SK-N-SH treated with all-trans-retinoic acid at 6 μM for 48 hours (cell line): Measurements from ENCODE around the gene HAPSTR1.

Source experiments
- ATAC-seq: fragments of 200-7000 bp; cut with Tn5 transposase; 3 replicates; pipeline ENCODE4 v1.9.1; 2020; ENCODE audit warnings: mild to moderate bottlenecking, moderate library complexity
- ARNTL ChIP-seq: fragments of 450-650 bp; formaldehyde crosslinking; IDR thresholded peaks from 2 replicates; pipeline ENCODE4 v1.5.0; 2020; ENCODE audit warnings: low read depth, mild to moderate bottlenecking, moderate library complexity, borderline replicate concordance
- BACH2 ChIP-seq: fragments of 250-450 bp; sonication (Bioruptor Pico); IDR thresholded peaks from 2 replicates; pipeline ENCODE4 v1.9.0; 2021; ENCODE audit warnings: mild to moderate bottlenecking, borderline replicate concordance
- CREB5 ChIP-seq: fragments of 250-450 bp; sonication (Bioruptor Pico); IDR thresholded peaks from 2 replicates; pipeline ENCODE4 v1.5.1; 2020; ENCODE audit warnings: low read depth, mild to moderate bottlenecking, moderate library complexity
- CSDC2 ChIP-seq: fragments of 250-450 bp; sonication (Bioruptor Pico); IDR thresholded peaks from 2 replicates; pipeline ENCODE4 v1.5.0; 2020; ENCODE audit warnings: mild to moderate bottlenecking, moderate library complexity
- CSRNP3 ChIP-seq: fragments of 250-450 bp; sonication (Bioruptor Pico); IDR thresholded peaks from 2 replicates; pipeline ENCODE4 v1.5.1; 2021; ENCODE audit warnings: mild to moderate bottlenecking, moderate library complexity
- ESRRG ChIP-seq: fragments of 250-450 bp; sonication (Bioruptor Pico); IDR thresholded peaks from 2 replicates; pipeline ENCODE4 v1.6.1; 2021; ENCODE audit warnings: mild to moderate bottlenecking
- GLIS3 ChIP-seq: fragments of 250-450 bp; sonication (Bioruptor Pico); IDR thresholded peaks from 2 replicates; pipeline ENCODE4 v1.5.0; 2020; ENCODE audit warnings: mild to moderate bottlenecking, moderate library complexity
- ISL1 ChIP-seq: fragments of 250-450 bp; sonication (Bioruptor Pico); IDR thresholded peaks from 2 replicates; pipeline ENCODE4 v2.1.2; 2022; ENCODE audit warnings: mild to moderate bottlenecking, moderate library complexity
- PPARA ChIP-seq: fragments of 250-450 bp; sonication (Bioruptor Pico); IDR thresholded peaks from 2 replicates; pipeline ENCODE4 v1.5.0; 2020; ENCODE audit warnings: mild to moderate bottlenecking, borderline replicate concordance
- SNAI2 ChIP-seq: fragments of 250-450 bp; sonication (Bioruptor Pico); IDR thresholded peaks from 2 replicates; pipeline ENCODE4 v1.5.0; 2020; ENCODE audit warnings: mild to moderate bottlenecking, moderate library complexity
- TCF4 ChIP-seq: fragments of 250-450 bp; sonication (Bioruptor Pico); IDR thresholded peaks from 2 replicates; pipeline ENCODE4 v1.8.0; 2021; ENCODE audit warnings: mild to moderate bottlenecking, moderate library complexity, borderline replicate concordance
- TOX ChIP-seq: fragments of 250-450 bp; sonication (Bioruptor Pico); IDR thresholded peaks from 2 replicates; pipeline ENCODE4 v1.8.0; 2021; ENCODE audit warnings: mild to moderate bottlenecking, moderate library complexity, borderline replicate concordance
- ZC3H10 ChIP-seq: fragments of 250-450 bp; sonication (Bioruptor Pico); IDR thresholded peaks from 2 replicates; pipeline ENCODE4 v1.5.1; 2021; ENCODE audit warnings: mild to moderate bottlenecking, moderate library complexity
- ZFP3 ChIP-seq: fragments of 250-450 bp; sonication (Bioruptor Pico); IDR thresholded peaks from 2 replicates; pipeline ENCODE4 v1.5.0; 2020; ENCODE audit warnings: mild to moderate bottlenecking, moderate library complexity
- ZNF565 ChIP-seq: fragments of 450-650 bp; formaldehyde crosslinking; conservative IDR thresholded peaks from 2 replicates; pipeline ENCODE4 v1.5.0; 2020; ENCODE audit warnings: low read depth, mild to moderate bottlenecking, moderate library complexity
- ZNF8 ChIP-seq: fragments of 450-650 bp; formaldehyde crosslinking; IDR thresholded peaks from 2 replicates; pipeline ENCODE4 v1.5.0; 2020; ENCODE audit warnings: mild to moderate bottlenecking, moderate library complexity
- TF ChIP-seq, protein P1 (sequence below): fragments of 250-450 bp; sonication (Bioruptor Pico); IDR thresholded peaks from 2 replicates; pipeline ENCODE4 v1.8.0; 2021; ENCODE audit warnings: low read depth, mild to moderate bottlenecking, moderate library complexity, borderline replicate concordance

The HAPSTR1 gene

GRCh38 chr16:9097266-9098219, 6.1 kb downstream of the HAPSTR1 start (continued):
- TF ChIP-seq CREB5 (CRISPR knock-in tag) (no peak), ZNF565 (CRISPR knock-in tag) (no peak), BACH2 (no peak), CSDC2 (no peak), ARNTL (CRISPR knock-in tag) (no peak)
- TF ChIP-seq, protein P1, sequence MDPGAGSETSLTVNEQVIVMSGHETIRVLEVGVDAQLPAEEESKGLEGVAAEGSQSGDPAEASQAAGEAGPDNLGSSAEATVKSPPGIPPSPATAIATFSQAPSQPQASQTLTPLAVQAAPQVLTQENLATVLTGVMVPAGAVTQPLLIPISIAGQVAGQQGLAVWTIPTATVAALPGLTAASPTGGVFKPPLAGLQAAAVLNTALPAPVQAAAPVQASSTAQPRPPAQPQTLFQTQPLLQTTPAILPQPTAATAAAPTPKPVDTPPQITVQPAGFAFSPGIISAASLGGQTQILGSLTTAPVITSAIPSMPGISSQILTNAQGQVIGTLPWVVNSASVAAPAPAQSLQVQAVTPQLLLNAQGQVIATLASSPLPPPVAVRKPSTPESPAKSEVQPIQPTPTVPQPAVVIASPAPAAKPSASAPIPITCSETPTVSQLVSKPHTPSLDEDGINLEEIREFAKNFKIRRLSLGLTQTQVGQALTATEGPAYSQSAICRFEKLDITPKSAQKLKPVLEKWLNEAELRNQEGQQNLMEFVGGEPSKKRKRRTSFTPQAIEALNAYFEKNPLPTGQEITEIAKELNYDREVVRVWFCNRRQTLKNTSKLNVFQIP (CRISPR knock-in tag): no peak

DNA sequence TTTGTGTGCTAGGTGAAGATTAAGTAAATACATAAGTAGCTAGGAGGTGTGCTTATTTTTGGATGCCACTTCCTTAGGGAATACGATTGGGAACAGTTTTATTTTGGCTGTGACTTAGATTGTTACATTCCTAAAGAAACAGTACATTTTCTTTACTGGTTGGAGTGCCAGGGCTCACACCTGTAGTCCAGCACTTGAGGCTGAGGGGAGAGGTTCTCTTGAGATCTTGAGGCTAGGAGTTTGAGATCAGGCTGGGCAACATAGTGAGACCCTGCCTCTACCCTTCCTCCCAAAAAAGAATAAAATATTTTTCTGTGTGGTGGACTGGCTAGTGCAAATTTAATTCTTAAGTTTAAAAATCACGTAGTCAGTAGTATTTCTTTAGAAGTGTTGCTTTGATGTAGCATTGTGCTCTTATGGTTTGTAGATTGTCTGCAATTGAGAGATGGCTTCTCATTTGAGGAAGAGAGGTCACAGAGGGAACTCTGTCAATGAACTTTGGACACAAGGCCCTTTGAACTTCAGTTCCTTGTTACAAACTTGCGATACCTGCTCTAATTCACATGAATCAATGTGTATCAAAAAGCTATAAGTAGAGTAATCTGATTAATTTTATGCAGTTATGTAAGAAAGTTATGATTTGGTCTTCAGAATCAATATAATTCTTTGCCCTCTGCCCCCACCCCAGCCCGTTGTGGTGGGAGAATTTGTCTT, 7.1 kb downstream of the HAPSTR1 start:
- ATAC-seq: no peak
- no peak for TF ChIP-seq TCF4 (CRISPR knock-in tag)

DNA sequence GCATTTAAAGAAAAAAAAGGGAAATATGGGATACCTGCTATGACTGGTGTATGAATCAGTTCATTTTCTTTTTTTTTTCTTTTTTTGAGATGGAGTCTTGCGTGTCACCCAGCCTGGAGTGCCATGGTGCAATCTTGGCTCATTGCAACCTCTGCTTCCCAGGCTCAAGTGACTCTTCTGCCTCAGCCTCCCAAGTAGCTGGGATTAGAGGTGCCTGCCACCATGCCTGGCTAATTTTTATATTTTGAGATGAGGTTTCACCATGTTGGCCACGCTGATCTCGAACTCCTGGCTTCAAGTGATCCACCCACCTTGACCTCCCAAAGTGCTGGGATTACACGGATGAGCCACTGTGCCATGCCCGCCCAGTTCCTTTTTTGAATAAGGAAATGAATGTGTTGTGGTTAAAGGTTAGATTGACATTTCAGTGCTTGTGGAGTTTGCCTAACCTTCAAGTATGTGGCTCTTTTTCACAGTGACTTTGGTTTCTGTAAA, 7.7 kb downstream of the HAPSTR1 start:
- no peak for TF ChIP-seq BACH2
- no peak for TF ChIP-seq ZC3H10 (CRISPR knock-in tag)
- TF ChIP-seq, protein P1 (CRISPR knock-in tag): no peak
- TF ChIP-seq ZNF8 (CRISPR knock-in tag): no peak
- no peak for TF ChIP-seq TOX
- no peak for TF ChIP-seq ESRRG
- TF ChIP-seq SNAI2: no peak
- TF ChIP-seq ZFP3 (CRISPR knock-in tag): no peak
- TF ChIP-seq CREB5 (CRISPR knock-in tag): no peak
- TF ChIP-seq GLIS3: no peak
- TF ChIP-seq ARNTL (CRISPR knock-in tag): no peak
- no peak for TF ChIP-seq CSRNP3 (CRISPR knock-in tag)
- no peak for ATAC-seq

DNA sequence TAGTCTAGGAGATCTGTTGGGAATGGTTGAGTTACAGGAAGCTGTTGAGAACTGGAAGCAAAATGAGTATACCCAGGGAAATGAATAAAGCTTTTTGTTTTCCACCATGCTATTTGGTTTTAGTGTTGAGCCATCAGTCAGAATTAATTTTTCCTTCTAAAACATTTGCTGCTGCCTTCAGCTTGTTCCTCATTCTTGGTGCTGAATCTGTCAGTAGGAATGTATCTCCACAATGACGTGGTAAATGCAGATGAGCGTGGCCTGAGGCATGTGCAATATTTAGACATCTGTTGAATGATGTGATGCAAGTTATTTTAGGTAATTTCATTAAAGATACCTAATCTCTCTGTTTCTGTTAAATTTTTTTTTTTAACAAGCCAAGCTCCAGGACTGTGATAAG, 10.9 kb downstream of the HAPSTR1 start:
- ATAC-seq: peak; percentile 77
- TF ChIP-seq ZFP3 (CRISPR knock-in tag) (no peak), PPARA (CRISPR knock-in tag) (no peak), CSRNP3 (CRISPR knock-in tag) (no peak), ISL1 (peak; percentile 26; the same call in 1 of the 2 replicates)
- TF ChIP-seq, all 23 proteins: peak for 1
